ENCODE results near the gene GIPC1.

DNA sequence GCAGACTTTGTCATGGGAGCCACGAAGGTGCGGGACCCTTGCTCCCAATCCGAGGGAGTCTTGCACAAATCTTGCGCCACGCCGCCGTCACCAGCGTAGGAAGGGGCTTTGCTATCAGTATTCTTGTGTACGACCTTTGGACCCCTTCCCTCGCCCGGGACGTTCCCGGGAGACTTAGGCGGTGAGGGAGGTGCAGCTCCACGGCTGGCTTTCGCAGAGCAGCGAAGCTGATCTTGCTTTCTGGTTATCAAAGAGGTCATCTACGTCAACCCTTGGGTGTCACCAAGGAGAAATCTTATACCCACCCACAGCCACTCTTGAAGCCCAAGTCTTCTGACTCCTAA, 34.0 kb upstream of the GIPC1 start:
- TF ChIP-seq, protein P1, sequence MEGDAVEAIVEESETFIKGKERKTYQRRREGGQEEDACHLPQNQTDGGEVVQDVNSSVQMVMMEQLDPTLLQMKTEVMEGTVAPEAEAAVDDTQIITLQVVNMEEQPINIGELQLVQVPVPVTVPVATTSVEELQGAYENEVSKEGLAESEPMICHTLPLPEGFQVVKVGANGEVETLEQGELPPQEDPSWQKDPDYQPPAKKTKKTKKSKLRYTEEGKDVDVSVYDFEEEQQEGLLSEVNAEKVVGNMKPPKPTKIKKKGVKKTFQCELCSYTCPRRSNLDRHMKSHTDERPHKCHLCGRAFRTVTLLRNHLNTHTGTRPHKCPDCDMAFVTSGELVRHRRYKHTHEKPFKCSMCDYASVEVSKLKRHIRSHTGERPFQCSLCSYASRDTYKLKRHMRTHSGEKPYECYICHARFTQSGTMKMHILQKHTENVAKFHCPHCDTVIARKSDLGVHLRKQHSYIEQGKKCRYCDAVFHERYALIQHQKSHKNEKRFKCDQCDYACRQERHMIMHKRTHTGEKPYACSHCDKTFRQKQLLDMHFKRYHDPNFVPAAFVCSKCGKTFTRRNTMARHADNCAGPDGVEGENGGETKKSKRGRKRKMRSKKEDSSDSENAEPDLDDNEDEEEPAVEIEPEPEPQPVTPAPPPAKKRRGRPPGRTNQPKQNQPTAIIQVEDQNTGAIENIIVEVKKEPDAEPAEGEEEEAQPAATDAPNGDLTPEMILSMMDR (IDR thresholded peaks at IDR 0.05) = no peak
- TF ChIP-seq POLR2A (IDR thresholded peaks at IDR 0.05) = no peak

All from right lobe of liver (tissue), 4 donors.